HG03175 (cell line): Measurements from ENCODE around the gene YEATS2.
"Not testable (repeated sequence)": the region's sequence is repeated elsewhere in the genome, so short reads cannot be mapped to it uniquely, and the experiment has no call there.

Experiments
- ATAC-seq: cut with Tn5 transposase; IDR thresholded peaks from one replicate; pipeline ENCODE4 v1.9.1; 2021; ENCODE audit warnings: mild to moderate bottlenecking, moderate library complexity; ENCODE audit not compliant: unreplicated experiment

Gene YEATS2

GRCh38 chr3:183774631-183775030 is 77.0 kb downstream of the YEATS2 start:
- ATAC-seq = no peak

DNA sequence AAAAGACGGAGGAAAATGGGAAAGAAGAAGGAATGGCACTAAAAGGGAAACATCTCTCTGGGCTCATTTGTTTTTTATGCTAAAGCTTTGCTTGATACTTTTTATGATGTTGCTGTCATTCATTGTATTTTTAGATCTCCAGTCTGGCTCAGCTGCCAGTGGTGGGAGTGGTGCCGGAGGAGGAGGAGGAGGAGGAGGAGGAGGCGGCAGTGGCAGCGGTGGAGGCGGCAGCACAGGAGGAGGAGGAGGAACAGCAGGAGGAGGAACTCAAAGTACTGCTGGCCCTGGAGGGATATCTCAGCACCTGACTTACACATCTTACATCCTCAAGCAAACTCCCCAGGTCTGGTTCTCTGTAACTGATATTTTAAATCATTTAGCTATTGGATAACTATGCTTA is 78.2 kb downstream of the YEATS2 start:
- no peak for ATAC-seq

DNA sequence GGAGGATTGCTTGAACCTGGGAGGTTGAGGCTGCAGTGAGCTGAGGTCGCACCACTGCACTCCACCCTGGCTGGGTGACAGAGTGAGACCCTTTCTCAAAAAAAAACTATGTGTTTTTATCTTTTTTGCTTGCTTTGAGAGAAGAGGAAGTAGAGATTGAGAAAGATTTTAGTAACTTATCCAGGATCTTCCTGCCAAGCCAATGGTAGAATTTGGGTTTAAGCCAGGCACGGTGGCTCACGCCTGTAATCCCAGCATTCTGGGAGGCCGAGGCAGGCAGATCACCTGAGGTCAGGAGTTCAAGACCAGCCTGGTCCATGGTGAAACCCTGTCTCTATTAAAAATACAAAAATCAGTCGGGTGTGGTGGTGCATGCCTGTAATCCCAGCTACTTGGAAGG is 78.9 kb downstream of the YEATS2 start:
- not testable (repeated sequence) for ATAC-seq

GRCh38 chr3:183777016-183777618 is 79.5 kb downstream of the YEATS2 start:
- ATAC-seq = no peak

- ATAC-seq = no peak
Observed at GRCh38 chr3:183779896-183780465, 82.4 kb downstream of the YEATS2 start.

GRCh38 chr3:183781246-183781645 is 83.6 kb downstream of the YEATS2 start:
- no peak for ATAC-seq

GRCh38 chr3:183782576-183783276 is 85.1 kb downstream of the YEATS2 start:
- ATAC-seq = no peak

DNA sequence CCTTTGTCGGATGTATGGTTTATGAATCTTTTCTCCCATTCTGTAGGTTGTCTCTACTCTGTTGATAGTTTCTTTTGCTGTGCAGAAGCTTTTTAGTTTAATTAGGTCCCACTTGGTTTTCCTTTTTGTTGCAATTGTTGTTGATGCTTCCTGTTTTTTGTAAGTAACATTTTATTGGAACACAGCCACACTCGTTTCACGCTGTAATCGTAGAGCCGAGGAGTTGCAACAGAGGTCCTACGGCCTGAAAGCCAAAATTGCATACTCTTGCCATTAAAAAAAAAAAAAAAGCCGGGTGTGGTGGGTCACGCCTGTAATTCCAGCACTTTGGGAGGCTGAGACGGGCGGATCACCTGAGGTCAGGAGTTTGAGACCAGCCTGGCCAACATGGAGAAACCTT is 86.9 kb downstream of the YEATS2 start:
- ATAC-seq = not testable (repeated sequence)

DNA sequence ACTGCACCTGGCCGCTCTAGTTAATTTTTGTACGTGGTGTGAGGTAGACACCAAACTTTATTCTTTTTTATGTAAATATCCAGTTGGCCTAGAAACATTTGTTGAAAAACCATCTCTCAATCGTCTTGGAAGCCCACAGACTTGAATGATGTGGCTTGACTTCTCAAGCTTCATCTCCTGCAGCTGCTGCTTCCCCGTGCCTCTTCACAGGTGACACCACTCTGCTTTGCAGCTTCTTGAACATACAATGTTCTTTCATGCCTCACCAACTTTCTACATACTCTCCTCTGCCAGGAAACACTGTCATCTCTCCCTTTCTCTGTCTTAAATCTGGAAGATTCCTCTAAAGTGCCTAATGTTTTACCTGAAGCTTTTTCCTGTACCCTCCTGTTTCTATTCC is 92.2 kb downstream of the YEATS2 start:
- no peak for ATAC-seq

- no peak for ATAC-seq
Observed at GRCh38 chr3:183790700-183791099, 93.1 kb downstream of the YEATS2 start.

- ATAC-seq = no peak
Observed at GRCh38 chr3:183792976-183793375, 95.4 kb downstream of the YEATS2 start.

DNA sequence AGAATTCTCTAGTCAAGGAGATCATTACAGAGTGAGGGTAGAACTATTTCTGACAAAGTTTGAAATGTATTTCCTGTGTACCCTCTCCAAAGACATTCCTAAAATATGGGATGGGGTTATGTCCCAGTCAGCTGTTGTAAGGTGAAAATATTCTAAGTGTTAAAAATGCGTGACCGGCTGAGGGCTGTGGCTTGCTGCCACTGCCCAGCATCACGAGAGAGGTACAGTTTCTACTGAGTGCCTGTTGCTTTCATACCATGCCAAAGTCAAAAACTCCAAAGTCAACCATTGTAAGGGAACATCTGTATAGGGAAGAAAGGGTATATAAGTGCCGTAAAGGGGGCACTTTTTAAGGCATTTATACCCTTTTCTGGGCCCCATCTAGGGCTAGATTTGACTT is 96.9 kb downstream of the YEATS2 start:
- no peak for ATAC-seq

DNA sequence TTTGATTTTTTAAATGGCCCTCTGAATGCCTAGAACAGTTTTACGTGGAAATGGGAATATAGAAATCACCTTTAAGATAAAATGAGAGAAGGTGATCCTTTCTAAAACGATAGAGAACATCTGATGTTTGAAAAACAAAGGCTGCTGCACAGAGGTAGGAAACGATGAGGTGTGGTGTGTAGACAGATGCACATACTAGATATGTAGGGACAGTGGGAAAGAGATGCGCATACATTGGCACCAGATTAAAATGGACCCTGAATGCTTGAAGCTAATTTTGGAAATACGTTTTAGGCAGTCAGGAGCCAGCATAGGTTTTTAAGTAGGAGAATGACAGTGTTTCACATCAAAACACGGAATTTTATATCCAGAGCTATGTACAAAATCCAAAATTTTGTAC is 98.8 kb downstream of the YEATS2 start:
- no peak for ATAC-seq

DNA sequence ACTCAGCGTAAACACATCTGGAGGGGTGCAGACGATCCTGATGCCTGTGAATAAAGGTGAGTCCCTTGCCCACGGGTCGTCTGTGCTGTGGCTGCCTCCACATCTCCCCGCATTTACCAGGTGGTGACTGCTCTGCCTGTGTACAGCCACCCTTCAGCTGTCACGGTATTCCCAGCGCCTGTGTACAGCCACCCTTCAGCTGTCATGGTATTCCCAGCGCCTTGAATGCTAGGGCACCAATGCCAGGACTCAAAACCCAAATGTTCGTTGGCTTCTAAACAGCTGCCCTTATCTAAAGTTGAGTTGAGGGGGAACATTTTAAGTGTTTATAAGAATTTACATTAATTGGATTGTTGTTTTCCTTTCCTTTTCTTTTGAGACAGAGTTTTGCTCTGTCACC is 100.4 kb downstream of the YEATS2 start:
- no peak for ATAC-seq

DNA sequence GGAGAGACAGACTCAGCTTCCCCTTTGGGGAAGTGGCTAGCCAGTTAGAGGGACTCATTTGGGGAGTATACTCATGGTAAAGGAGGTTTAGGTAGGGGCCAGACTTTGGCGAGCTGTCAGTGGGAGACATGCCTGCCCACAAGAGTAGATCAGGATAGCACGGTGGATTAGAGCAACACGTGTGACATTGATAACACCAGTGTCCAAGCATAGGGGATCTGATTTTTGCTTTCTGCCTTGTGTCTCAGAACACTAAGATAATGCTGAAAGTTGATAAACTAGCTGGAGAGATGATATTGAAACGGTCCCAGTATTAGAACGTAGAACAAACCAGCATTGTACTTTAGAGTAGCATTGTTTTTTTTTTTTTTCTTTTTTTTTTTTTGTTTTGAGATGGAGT is 101.9 kb downstream of the YEATS2 start:
- ATAC-seq = no peak

GRCh38 chr3:183800243-183800863 is 102.8 kb downstream of the YEATS2 start:
- no peak for ATAC-seq

DNA sequence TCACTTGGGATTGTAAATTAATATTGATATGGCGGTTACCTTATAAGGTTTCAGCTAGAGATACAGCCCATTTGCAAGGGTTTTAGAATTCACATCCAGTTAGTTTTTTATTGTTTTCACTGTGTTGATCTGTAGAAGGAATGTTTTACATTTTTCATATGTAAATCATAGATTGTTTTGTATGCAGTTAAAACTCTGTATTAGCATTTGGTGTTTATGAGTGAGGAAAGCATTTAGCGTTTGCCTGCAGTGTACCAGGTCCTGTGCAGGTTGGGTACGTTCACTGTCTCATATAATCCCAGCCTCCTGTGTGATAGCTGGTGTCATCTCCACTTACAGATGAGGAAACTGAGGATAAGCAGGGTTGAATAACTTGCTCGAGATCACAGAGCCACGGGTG is 104.0 kb downstream of the YEATS2 start:
- no peak for ATAC-seq

DNA sequence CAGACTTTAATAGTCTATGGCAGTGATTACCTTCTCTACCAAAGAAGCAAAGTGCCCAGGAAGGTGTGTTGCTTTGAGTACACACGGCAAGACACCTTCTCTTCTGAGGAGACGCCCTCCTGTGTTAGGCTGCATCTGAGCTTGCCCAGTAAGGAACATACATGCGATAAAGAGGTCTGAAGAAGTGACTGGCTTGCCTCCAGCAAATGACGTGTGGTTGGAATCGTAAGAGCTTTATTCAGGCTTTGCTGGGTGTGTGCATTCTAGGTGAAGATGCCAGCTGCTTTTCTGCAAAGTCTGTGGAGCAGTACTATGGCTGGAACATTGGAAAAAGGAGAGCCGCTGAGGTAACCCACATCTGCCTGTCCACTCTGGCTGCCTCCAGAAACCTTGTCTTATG is 105.4 kb downstream of the YEATS2 start:
- no peak for ATAC-seq

DNA sequence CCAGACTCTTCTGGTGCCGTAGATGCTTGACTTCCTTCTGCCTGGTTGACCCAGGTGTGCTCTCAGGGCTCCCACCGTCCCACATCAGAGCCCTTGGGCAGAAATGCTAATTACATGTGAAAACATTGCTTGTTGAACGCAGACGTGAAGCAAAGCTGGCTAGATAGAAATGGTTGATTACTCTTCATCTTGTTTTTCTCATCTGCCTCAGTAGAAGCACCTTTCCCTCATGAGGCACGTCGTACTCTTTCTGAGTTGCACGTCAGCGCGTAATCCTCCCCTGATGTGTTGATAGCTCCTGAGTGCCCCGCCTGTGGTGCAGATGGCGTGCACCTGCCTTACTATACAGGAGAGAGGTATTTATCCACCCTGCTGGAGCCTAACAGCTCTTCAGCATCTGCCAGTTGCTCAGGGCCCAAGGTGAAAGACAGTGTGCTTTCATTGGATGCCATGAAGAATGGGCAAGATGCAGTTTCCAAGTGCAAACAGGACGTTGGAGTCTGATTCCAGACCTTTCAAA is 109.7 kb downstream of the YEATS2 start:
- no peak for ATAC-seq

DNA sequence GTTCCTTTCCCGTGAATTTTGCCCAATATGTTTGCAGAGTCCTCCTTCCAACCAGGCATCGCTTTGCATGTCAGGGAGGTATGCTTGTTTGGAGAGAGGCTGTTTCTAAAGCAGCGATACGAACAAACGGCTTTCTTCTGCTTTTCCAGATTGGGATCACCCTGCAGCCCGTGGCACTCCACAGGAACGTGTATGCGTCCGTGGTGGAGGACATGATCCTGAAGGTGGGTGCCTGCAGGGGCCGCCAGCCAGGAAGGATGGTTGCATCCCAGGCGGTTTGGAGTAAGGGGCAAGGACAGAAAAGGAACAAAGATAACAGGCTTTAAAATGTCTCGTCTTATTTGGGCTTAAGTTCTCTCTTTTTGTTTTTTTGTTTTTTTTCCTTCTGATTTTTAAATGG is 110.3 kb downstream of the YEATS2 start:
- no peak for ATAC-seq

- ATAC-seq = no peak
Observed at GRCh38 chr3:183808355-183808754, 110.8 kb downstream of the YEATS2 start.

DNA sequence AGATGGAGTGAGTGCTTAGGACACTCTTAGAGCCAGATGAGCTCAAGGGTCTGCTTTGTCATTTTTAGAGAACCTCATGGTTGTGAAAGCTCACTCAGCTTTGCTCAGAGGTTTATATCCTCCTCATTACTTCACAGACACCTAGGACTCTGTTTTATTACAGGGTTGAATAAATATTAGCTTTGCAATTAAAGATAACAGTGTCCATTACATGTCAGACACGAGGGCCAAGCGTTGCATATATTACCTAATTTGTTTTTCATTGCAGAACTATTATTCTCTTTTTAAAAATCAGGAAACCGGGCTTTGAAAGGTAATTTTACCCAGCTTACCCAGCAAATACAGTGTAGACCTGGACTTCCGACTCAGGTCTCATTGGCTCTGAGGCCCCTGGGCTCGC is 111.7 kb downstream of the YEATS2 start:
- no peak for ATAC-seq
